Stimulated activated CD8-positive, alpha-beta memory T cell treated with anti-CD3 and anti-CD28 coated beads, Interleukin-15, amount 100 ng/mL, for 24 hours (primary cell): ENCODE measurements around the gene DOC2A.
A peak's percentile ranks its signal among the peaks of the same experiment; 100 is the strongest.
"Not testable (repeated sequence)": the region's sequence is repeated elsewhere in the genome, so short reads cannot be mapped to it uniquely, and the experiment has no call there.

Experiments used
- DNase-seq: peaks from one replicate; pipeline ENCODE4 v3.0.0-alpha.2; 2020; ENCODE audit warnings: low read depth

DOC2A gene

GRCh38 chr16:29972992-29973383 lies 37.8 kb downstream of the DOC2A start:
- no peak for DNase-seq

GRCh38 chr16:29972500-29972899 lies 38.3 kb downstream of the DOC2A start:
- DNase-seq = no peak

- no peak for DNase-seq
Observed at GRCh38 chr16:29971304-29971703, 39.5 kb downstream of the DOC2A start.

DNA sequence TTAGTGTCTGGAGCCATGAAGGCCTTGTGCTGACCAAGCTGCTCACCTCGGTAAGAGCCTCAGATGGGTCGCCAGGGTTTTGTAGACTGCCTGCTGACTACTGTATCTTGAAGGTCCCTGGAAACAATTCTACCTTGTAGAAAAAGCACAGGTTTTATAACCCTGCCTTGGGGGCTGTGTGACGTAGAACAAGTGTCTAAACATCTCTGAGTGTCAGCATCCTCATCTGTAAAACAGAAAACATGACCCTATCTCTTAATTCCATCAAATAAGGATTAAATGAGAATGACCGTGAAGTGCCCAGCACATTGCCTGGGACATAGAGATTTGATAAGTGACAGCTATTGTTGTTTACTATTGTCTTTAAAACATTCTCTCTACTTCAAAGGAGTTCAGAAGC lies 42.6 kb downstream of the DOC2A start:
- no peak for DNase-seq

DNA sequence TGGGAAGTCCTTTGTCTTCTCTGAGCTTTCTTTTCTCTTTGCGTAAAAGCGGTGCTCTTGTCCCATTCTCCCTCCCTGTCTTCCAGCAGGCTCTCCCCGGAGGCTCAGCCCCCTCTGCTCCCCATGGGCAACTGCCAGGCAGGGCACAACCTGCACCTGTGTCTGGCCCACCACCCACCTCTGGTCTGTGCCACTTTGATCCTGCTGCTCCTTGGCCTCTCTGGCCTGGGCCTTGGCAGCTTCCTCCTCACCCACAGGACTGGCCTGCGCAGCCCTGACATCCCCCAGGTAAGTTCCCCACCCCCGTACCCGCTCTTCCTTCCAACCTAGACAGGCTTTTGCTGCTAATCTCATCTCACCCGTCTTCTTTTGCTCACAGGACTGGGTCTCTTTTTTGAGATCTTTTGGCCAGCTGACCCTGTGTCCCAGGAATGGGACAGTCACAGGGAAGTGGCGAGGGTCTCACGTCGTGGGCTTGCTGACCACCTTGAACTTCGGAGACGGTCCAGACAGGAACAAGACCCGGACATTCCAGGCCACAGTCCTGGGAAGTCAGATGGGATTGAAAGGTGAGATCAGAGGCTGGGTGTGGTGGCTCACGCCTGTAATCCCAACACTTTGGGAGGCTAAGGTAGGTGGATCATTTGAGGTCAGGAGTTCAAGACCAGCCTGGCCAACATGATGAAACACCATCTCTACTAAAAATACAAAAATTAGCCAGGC lies 47.6 kb downstream of the DOC2A start:
- no peak for DNase-seq

GRCh38 chr16:29962344-29962994 lies 48.4 kb downstream of the DOC2A start:
- DNase-seq = no peak

DNA sequence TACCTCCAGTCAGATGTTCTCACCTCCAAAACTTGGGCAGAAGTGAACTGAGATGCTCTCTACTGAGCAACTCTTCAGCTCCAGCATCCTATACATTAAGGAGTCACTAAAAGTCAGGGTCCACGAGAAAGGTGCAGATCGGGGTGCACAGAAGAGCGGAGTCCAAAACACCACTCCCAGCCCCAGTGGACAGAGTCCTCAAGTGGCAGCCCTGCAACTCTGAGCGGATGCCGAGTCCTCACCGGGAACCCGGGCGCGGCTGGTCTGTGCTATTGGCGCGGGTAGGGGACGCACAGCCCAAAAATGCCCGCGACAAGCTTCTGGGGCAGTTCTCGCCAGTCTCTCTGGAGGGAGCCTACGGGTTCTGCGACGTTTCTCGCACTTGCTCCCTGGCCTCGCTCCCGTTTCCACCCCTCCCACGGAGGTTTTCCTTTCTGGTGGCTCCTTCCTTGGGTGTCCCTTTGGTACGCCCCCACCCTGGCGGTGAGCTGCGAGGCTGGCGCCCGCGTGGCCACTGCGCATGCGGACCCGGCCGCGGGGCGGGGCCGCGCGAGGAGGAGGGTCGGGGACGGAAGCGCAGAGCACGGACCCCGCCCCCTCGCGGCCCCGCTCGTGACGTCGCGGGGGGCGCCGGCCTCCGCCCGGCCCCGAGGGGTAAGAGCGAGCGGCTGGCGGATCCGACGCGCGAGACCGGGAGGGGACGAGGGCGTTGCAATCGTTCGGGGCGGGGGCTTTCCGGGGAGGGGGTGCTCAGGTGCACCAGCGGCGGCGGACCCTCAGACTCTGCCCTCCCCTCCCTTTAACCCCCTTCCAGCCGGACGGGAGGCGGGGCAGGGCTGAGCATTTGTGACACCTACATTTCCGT lies 49.1 kb downstream of the DOC2A start, which contains the start of gene TMEM219:
Gene TMEM219 (plus strand): TSS at position 601 of the 865 bp plus-strand sequence. CDS start 1,065 bp downstream, outside the sequence.
- DNase-seq = peak; percentile 85

GRCh38 chr16:29961127-29961478 lies 49.7 kb downstream of the DOC2A start:
- DNase-seq = no peak

DNA sequence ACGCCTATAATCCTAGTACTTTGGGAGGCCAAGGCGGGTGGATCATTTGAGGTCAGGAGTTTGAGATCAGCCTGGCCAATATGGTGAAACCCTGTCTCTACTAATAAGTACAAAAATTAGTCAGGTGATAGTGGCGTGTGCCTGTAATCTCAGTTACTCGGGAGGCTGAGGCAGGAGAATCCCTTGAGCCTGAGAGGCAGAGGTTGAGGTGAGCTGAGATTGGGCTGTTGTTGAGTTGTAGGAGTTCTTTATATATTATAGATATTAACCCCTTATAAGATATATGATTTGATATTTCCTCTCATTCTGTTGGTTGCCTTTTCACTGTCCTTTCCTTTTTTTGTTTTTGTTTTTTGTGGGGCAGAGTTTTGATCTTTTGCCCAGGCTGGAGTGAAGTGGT lies 51.0 kb downstream of the DOC2A start:
- not testable (repeated sequence) for DNase-seq

DNA sequence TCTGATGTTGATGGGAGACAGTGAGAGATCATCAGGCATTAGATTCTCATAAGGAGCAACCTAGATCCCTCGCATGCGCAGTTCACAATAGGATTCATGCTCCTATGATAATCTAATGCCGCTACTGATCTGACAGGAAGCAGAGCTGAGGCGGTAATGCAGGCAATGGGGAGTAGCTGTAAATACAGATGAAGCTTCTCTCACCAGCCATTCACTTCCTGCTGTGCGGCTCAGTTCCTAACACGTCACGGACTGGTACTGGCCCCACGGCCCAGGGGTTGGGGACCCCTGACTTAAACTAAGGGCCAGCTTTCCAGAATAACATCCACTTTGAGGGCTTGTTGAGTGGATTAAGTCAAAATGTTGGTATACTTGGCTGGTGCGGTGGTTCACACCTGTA lies 51.5 kb downstream of the DOC2A start:
- DNase-seq = no peak

DNA sequence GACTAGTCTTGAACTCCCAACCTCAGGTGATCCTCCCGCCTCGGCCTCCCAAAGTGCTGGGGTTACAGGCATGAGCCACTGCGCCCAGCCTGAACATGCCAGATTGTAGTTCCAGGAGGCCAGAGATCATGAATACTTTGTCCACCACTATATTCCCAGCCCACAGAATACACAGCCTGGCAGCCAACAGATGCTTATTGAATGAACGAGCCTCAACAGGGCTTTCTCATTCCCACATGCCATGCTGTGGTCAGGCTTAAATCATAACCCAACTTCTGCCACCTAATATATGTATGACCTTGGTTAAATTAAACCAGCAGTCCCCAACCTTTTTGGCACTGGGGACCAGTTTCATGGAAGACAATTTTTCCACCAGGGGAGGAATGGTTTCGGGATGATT lies 52.1 kb downstream of the DOC2A start:
- no peak for DNase-seq
